ENCODE measurements around the gene TMED10. TPM values are rescaled to one million over a fixed set of nuclear protein-coding genes. Genes with fewer than 3 reads are reported as not detected.

Gene TMED10
- total RNA-seq (2014; rRNA removed; shearing (Covaris generic)) = 63.1 and 129 TPM in 2 replicates
- total RNA-seq (2022) = 221 and 232 TPM in 2 replicates
- Bru-seq, nascent RNA = percentile 87 among the genes with signal in this experiment
- BruChase-seq, experiment 1, labeled RNA remaining after a 6-hour chase = percentile 97 among the genes with signal in this experiment
- BruChase-seq, experiment 2, labeled RNA remaining after a 2-hour chase = percentile 93 among the genes with signal in this experiment
- long read RNA-seq, full-length matches to known transcripts = 384 of 423 reads
- long read RNA-seq, partial matches to known transcripts = 29 of 423 reads
- long read RNA-seq, other reads (novel, unspliced or antisense) = 10 of 423 reads

- intact Hi-C loops (cut with micrococcal nuclease; ENCODE audit: unreplicated experiment) = loop anchor here (1.0 to 5.0 kb wide), 4 partner anchors 49 to 121 kb away; partner anchors contain the start of genes FOS and NEK9
- Histone ChIP-seq H3K36me3 (ENCODE audit: insufficient read depth, low read length) (peaks cover 25% of the 10 kb centered on the region; the same call in 1 of the 2 replicates), H3K9me2 (ENCODE audit: insufficient read depth, low read length) (no peaks in the 10 kb centered on the region), H3K9me3 (ENCODE audit: low read length) (no peaks in the 10 kb centered on the region), H3K4me3 (ENCODE audit: low read depth, low read length, poor library complexity, severe bottlenecking) (peak within 1 kb of the TSS; percentile 77), H4K20me1 (ENCODE audit: insufficient read depth, low read length) (peaks cover 14% of the 10 kb centered on the region), H3K79me2 (ENCODE audit: insufficient read depth, low read depth, low read length) (peaks cover 46% of the 10 kb centered on the region), H3K27ac (ENCODE audit: low read depth, low read length, poor library complexity, severe bottlenecking) (peak within 1 kb of the TSS; percentile 88), H3K4me2 (ENCODE audit: low read length) (peak within 1 kb of the TSS; percentile 78), H3K4me1 (ENCODE audit: insufficient read depth, low read length, poor library complexity, severe bottlenecking) (peaks cover 35% of the 10 kb centered on the region), H2AFZ (ENCODE audit: low read length) (peak within 1 kb of the TSS; percentile 67)
- TF ChIP-seq CTCF (conservative IDR thresholded peaks at IDR 0.05; ENCODE audit: low read length) (no peak), EZH2phosphoT487 (IDR thresholded peaks at IDR 0.05; ENCODE audit: borderline replicate concordance, low read depth, low read length) (no peak)
- ChIA-PET POLR2A (interaction anchor here (0.6 to 1.6 kb wide), 4 partner anchors 12 to 803 kb away, joined by 3 read pairs; partner anchors contain the start of gene NEK9), CTCF (ENCODE audit: unreplicated experiment) (interaction anchor here (0.5 kb wide), 1 partner anchor 431 kb away, joined by 4 read pairs; no protein-coding TSS in a partner anchor)
- BruUV-seq (replicated peaks) = TSS peak; percentile 66
- peak; percentile 95 for DNase-seq (ENCODE audit: low spot score)
Observed at GRCh38 chr14:75176142-75176820, at the start of gene TMED10. Gene TMED10, minus strand, starts transcription at chr14:75176612. Its CDS starts 33 bp downstream, at chr14:75176579.

- Histone ChIP-seq H3K9me2 (ENCODE audit: insufficient read depth, low read length) (no peaks in the 10 kb centered on the region), H3K4me3 (ENCODE audit: low read depth, low read length, poor library complexity, severe bottlenecking) (no peak overlapping the region), H3K79me2 (ENCODE audit: insufficient read depth, low read depth, low read length) (no peaks in the 10 kb centered on the region), H3K4me1 (ENCODE audit: insufficient read depth, low read length, poor library complexity, severe bottlenecking) (peaks cover 58% of the 10 kb centered on the region), H4K20me1 (ENCODE audit: insufficient read depth, low read length) (no peaks in the 10 kb centered on the region), H3K36me3 (ENCODE audit: insufficient read depth, low read length) (no peaks in the 10 kb centered on the region), H3K9me3 (ENCODE audit: low read length) (no peaks in the 10 kb centered on the region), H3K4me2 (ENCODE audit: low read length) (peak overlapping the region; percentile 60), H2AFZ (ENCODE audit: low read length) (no peak overlapping the region; the same call in 1 of the 2 replicates), H3K27ac (ENCODE audit: low read depth, low read length, poor library complexity, severe bottlenecking) (no peak overlapping the region)
- TF ChIP-seq CTCF (conservative IDR thresholded peaks at IDR 0.05; ENCODE audit: low read length) (no peak), EZH2phosphoT487 (IDR thresholded peaks at IDR 0.05; ENCODE audit: borderline replicate concordance, low read depth, low read length) (no peak)
- intact Hi-C loops (cut with micrococcal nuclease; ENCODE audit: unreplicated experiment) = no loop called here
- no peak for DNase-seq (ENCODE audit: low spot score)
- ChIA-PET POLR2A (interaction anchor here (0.6 to 2.4 kb wide), 4 partner anchors 10 to 78 kb away, joined by 3 to 6 read pairs (median 4); no protein-coding TSS in a partner anchor), CTCF (ENCODE audit: unreplicated experiment) (interaction anchor here (1.0 kb wide), 1 partner anchor 15 kb away, joined by 3 read pairs; no protein-coding TSS in a partner anchor)
- no TSS peak for BruUV-seq (replicated peaks)
Observed at GRCh38 chr14:75224561-75224960, 48.1 kb upstream of the TMED10 start.

Data from OCI-LY7 (cell line).